H1 (cell line): Measurements from ENCODE around the gene PTHLH. TPM values are rescaled to one million over a fixed set of nuclear protein-coding genes. Genes with fewer than 3 reads are reported as not detected.

Experiments used
- CTCF ChIA-PET: fragments of 300-600 bp; sonication (Branson Sonifier 250); formaldehyde crosslinking; loops from one replicate; lab custom pipeline; 2021; ENCODE audit not compliant: partially characterized antibody; lab: Charles Lee
- POLR2A ChIA-PET: fragments of 300-600 bp; sonication (Branson Sonifier 250); formaldehyde crosslinking; loops from one replicate; lab custom pipeline; 2021; ENCODE audit warnings: inconsistent platforms; ENCODE audit not compliant: partially characterized antibody; lab: Charles Lee
- DNase-seq, 2 experiments: peaks; one replicate each; pipeline versions ENCODE4 v3.0.0 to v3.0.0-alpha.2; 2010 to 2022; ENCODE audit warnings: low spot score in 2 of 2, low read depth in 1 of 2, mixed read lengths in 1 of 2
- FAIRE-seq: peaks from 2 replicates; lab custom pipeline; 2011; peaks lifted over from hg19 to GRCh38; lab: Jason Lieb, UNC
- H2AFZ ChIP-seq: 2 replicates; pipeline ENCODE4 v1.8.1; 2012; ENCODE audit warnings: low read length, inconsistent platforms
- H2AK5ac ChIP-seq: 2 replicates; pipeline ENCODE4 v1.6.1; 2013; ENCODE audit warnings: low read depth, low read length
- H2BK120ac ChIP-seq: replicated peaks from 2 replicates; pipeline ENCODE3; 2013; ENCODE audit warnings: low read depth, low read length, inconsistent platforms
- H2BK12ac ChIP-seq: 2 replicates; pipeline ENCODE4 v1.6.1; 2013; ENCODE audit warnings: low read depth, low read length
- H2BK15ac ChIP-seq: 2 replicates; pipeline ENCODE4 v1.6.1; 2013; ENCODE audit warnings: low read length
- H2BK20ac ChIP-seq: 2 replicates; pipeline ENCODE4 v1.6.1; 2013; ENCODE audit warnings: low read length
- H2BK5ac ChIP-seq: 2 replicates; pipeline ENCODE4 v1.6.1; 2013; ENCODE audit warnings: low read depth, low read length
- H3K14ac ChIP-seq: 2 replicates; pipeline ENCODE4 v1.6.1; 2013; ENCODE audit warnings: inconsistent platforms; ENCODE audit not compliant: insufficient read length
- H3K18ac ChIP-seq: 2 replicates; pipeline ENCODE4 v1.6.1; 2013; ENCODE audit warnings: low read length; ENCODE audit errors: extremely low read depth
- H3K23ac ChIP-seq: 2 replicates; pipeline ENCODE4 v1.6.1; 2013; ENCODE audit warnings: inconsistent platforms; ENCODE audit not compliant: insufficient read length
- H3K23me2 ChIP-seq: 2 replicates; pipeline ENCODE4 v1.6.1; 2013; ENCODE audit warnings: low read depth, low read length
- H3K27ac ChIP-seq: 2 replicates; pipeline ENCODE4 v1.6.1; 2011; ENCODE audit warnings: low read depth, low read length, inconsistent platforms
- H3K27me3 ChIP-seq, 4 experiments: replicated peaks in 1 of 4; 1 replicate in 1 of 4; 2 replicates in 3 of 4; pipeline versions ENCODE4 v1.6.1 to v1.8.1; 2011 to 2013; ENCODE audit warnings: low read length in 3 of 4, mild to moderate bottlenecking in 3 of 4, inconsistent platforms in 2 of 4, mixed read lengths in 2 of 4, moderate library complexity in 1 of 4; ENCODE audit not compliant: control insufficient read depth in 3 of 4, insufficient read depth in 3 of 4; ENCODE audit errors: extremely low read depth in 1 of 4
- H3K36me3 ChIP-seq, 4 experiments: 2 replicates each; pipeline versions ENCODE4 v1.6.1 to v1.8.1; 2011 to 2013; ENCODE audit warnings: mild to moderate bottlenecking in 4 of 4, low read length in 3 of 4, moderate library complexity in 2 of 4, control low read depth in 1 of 4, inconsistent platforms in 1 of 4; ENCODE audit not compliant: insufficient read depth in 4 of 4, control insufficient read depth in 2 of 4
- H3K4ac ChIP-seq: replicated peaks from 2 replicates; pipeline ENCODE3; 2013; ENCODE audit warnings: low read length, low read depth, mixed read lengths, inconsistent platforms; ENCODE audit not compliant: insufficient read length
- H3K4me1 ChIP-seq, 4 experiments: replicated peaks in 1 of 4; 1 replicate in 1 of 4; 2 replicates in 3 of 4; pipeline versions ENCODE4 v1.6.1 to v1.8.1; 2011 to 2013; ENCODE audit warnings: low read length in 3 of 4, inconsistent platforms in 2 of 4, mixed read lengths in 1 of 4; ENCODE audit not compliant: insufficient read depth in 4 of 4, control insufficient read depth in 3 of 4
- H3K4me2 ChIP-seq, 2 experiments: 2 replicates each; pipeline versions ENCODE4 v1.6.1 to v1.8.1; 2011 to 2013; ENCODE audit warnings: low read depth in 2 of 2, low read length in 2 of 2, control low read depth in 1 of 2, inconsistent platforms in 1 of 2, mild to moderate bottlenecking in 1 of 2; ENCODE audit not compliant: insufficient read depth in 1 of 2
- H3K4me3 ChIP-seq, 4 experiments: fragments of 200-600, 300-600 bp in 1 of 4; sonication (generic), shearing (Covaris generic), sonication (Bioruptor Twin) in 1 of 4; 2 replicates each; pipeline versions ENCODE4 v1.5.1 to v1.8.1; 2011 to 2016; ENCODE audit warnings: low read length in 4 of 4, low read depth in 3 of 4, control low read depth in 2 of 4, inconsistent platforms in 2 of 4, mild to moderate bottlenecking in 2 of 4, mixed read lengths in 1 of 4, moderate library complexity in 1 of 4; ENCODE audit not compliant: insufficient read depth in 2 of 4; ENCODE audit errors: extremely low read depth in 1 of 4
- H3K56ac ChIP-seq: replicated peaks from 2 replicates; pipeline ENCODE3; 2013; ENCODE audit warnings: low read depth, mild to moderate bottlenecking, mixed read lengths, low read length, inconsistent platforms; ENCODE audit not compliant: insufficient read length
- H3K79me1 ChIP-seq: 2 replicates; pipeline ENCODE4 v1.6.1; 2013; ENCODE audit warnings: low read depth, low read length, control low read depth
- H3K79me2 ChIP-seq, 2 experiments: 2 replicates each; pipeline versions ENCODE4 v1.6.1 to v1.8.1; 2012 to 2013; ENCODE audit warnings: low read length in 2 of 2, mild to moderate bottlenecking in 2 of 2, inconsistent platforms in 1 of 2; ENCODE audit not compliant: insufficient read depth in 2 of 2, control insufficient read depth in 1 of 2
- H3K9ac ChIP-seq, 4 experiments: replicated peaks in 1 of 4; 1 replicate in 1 of 4; 2 replicates in 3 of 4; pipeline versions ENCODE4 v1.6.1 to v1.8.1; 2011 to 2013; ENCODE audit warnings: low read depth in 3 of 4, low read length in 3 of 4, control low read depth in 2 of 4, mild to moderate bottlenecking in 2 of 4, moderate library complexity in 2 of 4, inconsistent platforms in 1 of 4; ENCODE audit errors: extremely low read depth in 1 of 4
- H3K9me3 ChIP-seq, 2 experiments: 2 replicates each; pipeline versions ENCODE4 v1.6.1 to v1.8.1; 2012 to 2013; ENCODE audit warnings: mild to moderate bottlenecking in 2 of 2, moderate library complexity in 2 of 2, control low read depth in 1 of 2, inconsistent platforms in 1 of 2, low read depth in 1 of 2, low read length in 1 of 2, mixed read lengths in 1 of 2; ENCODE audit not compliant: insufficient read depth in 2 of 2
- H4K20me1 ChIP-seq, 2 experiments: replicated peaks in 1 of 2; 2 replicates each; pipeline versions ENCODE3 to v1.8.1; 2011 to 2013; ENCODE audit warnings: inconsistent platforms in 2 of 2, low read length in 2 of 2, mild to moderate bottlenecking in 1 of 2; ENCODE audit not compliant: insufficient read depth in 2 of 2, control insufficient read depth in 1 of 2
- H4K5ac ChIP-seq: 2 replicates; pipeline ENCODE4 v1.6.1; 2013; ENCODE audit warnings: low read length, low read depth, mixed read lengths, inconsistent platforms; ENCODE audit not compliant: insufficient read length
- H4K8ac ChIP-seq: 2 replicates; pipeline ENCODE4 v1.8.0; 2013; ENCODE audit warnings: mild to moderate bottlenecking, moderate library complexity, low read length, inconsistent platforms; ENCODE audit not compliant: insufficient read depth; ENCODE audit errors: extremely low read depth
- H4K91ac ChIP-seq: replicated peaks from 2 replicates; pipeline ENCODE3; 2013; ENCODE audit warnings: low read length, mixed read lengths, inconsistent platforms; ENCODE audit not compliant: insufficient read length
- RAD21 ChIP-seq, 2 experiments: IDR thresholded peaks in 1 of 2; conservative IDR thresholded peaks in 1 of 2; 2 replicates each; pipeline ENCODE4 v1.6.1; 2011; ENCODE audit warnings: low read depth in 2 of 2, low read length in 2 of 2, improper control_type of control experiment in 1 of 2, inconsistent platforms in 1 of 2, mild to moderate bottlenecking in 1 of 2, moderate library complexity in 1 of 2
- TAF7 ChIP-seq: optimal IDR thresholded peaks from 2 replicates; pipeline ENCODE3; 2011; ENCODE audit warnings: low read depth, mild to moderate bottlenecking, inconsistent platforms, low read length, moderate library complexity, borderline replicate concordance
- WGBS, 2 experiments: shearing (Covaris generic) in 1 of 2; methylation state at CpG; one replicate each; pipeline versions ENCODE4 v1.1.6 to v1.1.7; 2013 to 2015; ENCODE audit warnings: low lambda C conversion rate in 2 of 2, mixed read lengths in 2 of 2, inconsistent platforms in 1 of 2, low coverage in 1 of 2, missing lambda C conversion rate in 1 of 2; ENCODE audit not compliant: insufficient replicate concordance in 2 of 2, insufficient coverage in 1 of 2, insufficient read length in 1 of 2; ENCODE audit errors: extremely low coverage in 1 of 2, missing lambda C conversion rate in 1 of 2; 5-methylcytosine and 5-hydroxymethylcytosine counted together
- polyA plus RNA-seq, 7 experiments: library from polyadenylated mRNA; depleted of rRNA in 3 of 7; stranded (reverse) in 5 of 7; unstranded in 2 of 7; fragments of >200 nt in 5 of 7; fragments of 200-250 nt in 2 of 7; gene quantifications; 1 replicate in 5 of 7; 2 replicates in 1 of 7; 4 replicates in 1 of 7; pipeline versions ENCODE4 v1.2.1 to v1.2.3, GENCODE V29; 2011 to 2013; ENCODE audit warnings: missing spikeins in 2 of 7, mixed read lengths in 2 of 7
- total RNA-seq: library from RNA; stranded (reverse); fragmentation: NEBNext Ultra II Directional; extraction: Animal tissue kit (Norgen Biotek cat#: 25700); gene quantifications from 2 replicates; pipeline ENCODE4 v1.2.1, GENCODE V29; 2021
- TF ChIP-seq, protein P1 (sequence below), 3 experiments: IDR thresholded peaks; 1 replicate in 2 of 3; 2 replicates in 1 of 3; pipeline versions ENCODE4 v1.5.1 to v1.6.1; 2011; ENCODE audit warnings: low read length in 3 of 3, mild to moderate bottlenecking in 3 of 3, inconsistent platforms in 2 of 3, low read depth in 1 of 3, moderate library complexity in 1 of 3; ENCODE audit not compliant: insufficient read depth in 1 of 3; ENCODE audit errors: control extremely low read depth in 1 of 3

The PTHLH gene
- total and polyA plus RNA-seq, 2 of the 8 experiments (the other 6 are each of a cell fraction or from before 2014, with no cell fraction given): 0.32 TPM; not detected in 1

DNA sequence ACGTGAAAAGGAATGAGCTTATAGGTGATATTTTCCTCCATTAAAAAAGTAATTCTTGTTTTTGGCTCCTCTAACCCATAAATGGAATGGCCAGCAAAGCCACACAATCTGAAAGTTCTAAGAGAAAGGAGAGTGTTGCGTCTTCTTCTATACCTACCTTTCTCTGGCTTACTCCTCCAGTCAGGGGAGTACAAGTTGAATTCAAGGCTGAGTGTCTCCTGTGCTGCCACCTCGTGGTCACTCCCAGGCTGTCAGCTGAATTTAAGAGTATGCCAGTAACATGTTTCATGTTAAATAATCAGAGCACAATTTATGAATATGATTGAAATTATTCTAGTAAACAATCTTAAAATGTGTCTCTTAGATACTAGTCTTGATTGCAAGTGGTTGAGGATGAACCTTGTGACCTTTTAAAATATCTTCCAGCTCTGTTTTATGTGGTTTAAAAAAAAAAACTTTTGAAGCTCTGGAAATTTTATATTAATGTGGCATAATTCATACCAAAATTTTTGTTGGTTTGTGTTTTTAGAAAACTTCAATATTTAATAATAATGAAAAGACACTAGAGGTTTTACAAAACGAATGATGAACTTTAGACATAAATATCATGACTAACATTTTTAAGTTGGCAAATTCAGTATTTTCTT, 31.7 kb downstream of the PTHLH start:
- no peak overlapping the region for H3K4me2 ChIP-seq
- peak; percentile 99 for FAIRE-seq

More for the DNA sequence above, 31.7 kb downstream of the PTHLH start:
- CTCF ChIA-PET: interaction anchor here (0.6 to 2.3 kb wide), 24 partner anchors 9 to 1022 kb away, joined by 3 to 13 read pairs (median 3); no protein-coding TSS in a partner anchor
- H2BK5ac ChIP-seq: no peak overlapping the region
- H2AFZ ChIP-seq: 0 out of 2 replicates have a peak overlapping the region, but pooled peaks have one; percentile 16
- no peaks in the 10 kb centered on the region for H3K23me2 ChIP-seq
- no peak overlapping the region for H3K23ac ChIP-seq
- WGBS, 2 experiments: 42% methylated on average over 4 of the region's 4 CpGs; no CpG with 5 or more reads in 1 of the 2 experiments
- H3K4me3 ChIP-seq: no peak overlapping the region
- H2AK5ac ChIP-seq: no peak overlapping the region
- TF ChIP-seq, protein P1, sequence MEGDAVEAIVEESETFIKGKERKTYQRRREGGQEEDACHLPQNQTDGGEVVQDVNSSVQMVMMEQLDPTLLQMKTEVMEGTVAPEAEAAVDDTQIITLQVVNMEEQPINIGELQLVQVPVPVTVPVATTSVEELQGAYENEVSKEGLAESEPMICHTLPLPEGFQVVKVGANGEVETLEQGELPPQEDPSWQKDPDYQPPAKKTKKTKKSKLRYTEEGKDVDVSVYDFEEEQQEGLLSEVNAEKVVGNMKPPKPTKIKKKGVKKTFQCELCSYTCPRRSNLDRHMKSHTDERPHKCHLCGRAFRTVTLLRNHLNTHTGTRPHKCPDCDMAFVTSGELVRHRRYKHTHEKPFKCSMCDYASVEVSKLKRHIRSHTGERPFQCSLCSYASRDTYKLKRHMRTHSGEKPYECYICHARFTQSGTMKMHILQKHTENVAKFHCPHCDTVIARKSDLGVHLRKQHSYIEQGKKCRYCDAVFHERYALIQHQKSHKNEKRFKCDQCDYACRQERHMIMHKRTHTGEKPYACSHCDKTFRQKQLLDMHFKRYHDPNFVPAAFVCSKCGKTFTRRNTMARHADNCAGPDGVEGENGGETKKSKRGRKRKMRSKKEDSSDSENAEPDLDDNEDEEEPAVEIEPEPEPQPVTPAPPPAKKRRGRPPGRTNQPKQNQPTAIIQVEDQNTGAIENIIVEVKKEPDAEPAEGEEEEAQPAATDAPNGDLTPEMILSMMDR (IDR thresholded peaks at IDR 0.05; ENCODE audit: control extremely low read depth in 1 of 3, insufficient read depth in 1 of 3, low read depth in 1 of 3, low read length in 3 of 3): peak; percentile 78 to 88 (median 81)
- TF ChIP-seq RAD21 (IDR thresholded peaks at IDR 0.05 in 1 of 2, conservative IDR thresholded peaks at IDR 0.05 in 1 of 2; ENCODE audit: low read depth in 2 of 2, low read length in 2 of 2) (peak; percentile 81 to 85), TAF7 (no peak)
- H3K56ac ChIP-seq: no peak overlapping the region
- H3K36me3 ChIP-seq: no peaks in the 10 kb centered on the region
- H3K14ac ChIP-seq: no peak overlapping the region
- no peaks in the 10 kb centered on the region for H3K9me3 ChIP-seq
- H2BK20ac ChIP-seq: no peak overlapping the region
- no peak overlapping the region for H3K4ac ChIP-seq
- no peak overlapping the region for H3K18ac ChIP-seq
- no peak overlapping the region for H4K5ac ChIP-seq
- peak; percentile 63 to 79 for DNase-seq
- H2BK12ac ChIP-seq: no peak overlapping the region
- no peaks in the 10 kb centered on the region for H3K79me2 ChIP-seq
- H3K79me1 ChIP-seq: no peaks in the 10 kb centered on the region
- H3K27me3 ChIP-seq: no peaks in the 10 kb centered on the region
- H4K91ac ChIP-seq: no peak overlapping the region
- H3K27ac ChIP-seq: no peak overlapping the region
- no peaks in the 10 kb centered on the region for H4K20me1 ChIP-seq
- no peak overlapping the region for H3K9ac ChIP-seq
- no peaks in the 10 kb centered on the region for H3K4me1 ChIP-seq
- POLR2A ChIA-PET: no interaction called here
- no peak overlapping the region for H2BK120ac ChIP-seq
- no peak overlapping the region for H4K8ac ChIP-seq
- no peak overlapping the region for H2BK15ac ChIP-seq
